ELF-1 (cell line): ENCODE data around the gene NEK3.
"Not testable (repeated sequence)": the region's sequence is repeated elsewhere in the genome, so short reads cannot be mapped to it uniquely, and the experiment has no call there.

Experiments used
- DNase-seq: peaks from one replicate; pipeline ENCODE4 v3.0.0-alpha.2; 2016; ENCODE audit warnings: low read depth, low spot score

Gene NEK3

GRCh38 chr13:52125547-52125946 is 33.9 kb downstream of the NEK3 start:
- DNase-seq: no peak

DNA sequence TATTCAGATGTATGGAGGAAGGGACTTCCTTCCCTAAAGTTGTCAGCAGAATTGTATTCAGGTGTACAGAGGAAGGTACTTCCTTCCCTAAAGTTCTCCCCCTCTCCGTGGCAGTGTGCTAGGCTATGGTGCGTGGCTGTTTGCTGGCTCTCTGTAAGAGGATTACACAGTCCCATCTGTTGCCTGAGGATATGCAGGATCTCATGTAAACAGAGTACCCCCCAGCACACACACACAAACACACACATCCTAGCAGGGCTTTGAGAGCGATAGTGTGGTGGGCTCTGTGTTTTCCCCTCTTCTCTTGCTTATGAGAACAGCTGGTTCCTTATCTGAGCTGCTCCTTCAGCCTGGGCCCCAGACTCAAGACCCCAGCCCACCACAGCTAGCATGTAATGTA is 40.8 kb downstream of the NEK3 start:
- peak; percentile 40 for DNase-seq

DNA sequence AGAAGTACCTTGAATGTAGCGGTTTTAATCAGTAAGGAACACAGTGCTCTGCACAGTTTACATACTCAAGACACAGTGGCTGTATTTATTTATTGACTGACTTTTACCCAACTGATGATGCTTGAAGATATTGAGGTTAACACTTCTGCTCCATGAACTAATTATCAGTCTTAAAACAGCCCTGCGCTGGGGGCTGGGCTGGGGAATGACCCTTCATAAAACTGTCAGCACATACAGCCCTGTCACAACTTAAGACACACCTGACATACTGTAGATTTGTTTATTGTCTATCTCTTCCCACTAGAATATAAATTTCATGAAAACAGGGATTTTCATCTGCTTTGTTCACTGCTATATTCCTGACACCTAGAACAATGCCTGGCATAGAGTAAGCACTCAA is 41.3 kb downstream of the NEK3 start:
- DNase-seq: no peak

DNA sequence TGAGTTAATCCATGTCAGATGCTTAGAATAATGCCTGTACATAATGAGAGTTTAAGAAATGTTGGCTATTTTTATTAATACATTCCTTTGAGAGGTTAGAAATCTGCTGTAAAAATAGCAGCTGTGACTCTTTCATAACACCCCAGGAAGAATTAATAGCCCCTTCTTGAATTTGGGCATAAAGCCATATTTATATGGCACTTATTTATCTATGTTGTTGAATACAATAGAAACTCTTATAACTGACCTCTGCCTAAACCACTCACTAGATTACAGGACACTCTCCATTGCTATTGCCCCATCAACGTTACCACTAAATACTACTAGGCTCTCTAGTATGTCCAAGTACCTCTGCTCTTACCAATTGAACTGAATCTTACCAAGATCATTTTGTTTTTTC is 46.8 kb downstream of the NEK3 start:
- DNase-seq: no peak

DNA sequence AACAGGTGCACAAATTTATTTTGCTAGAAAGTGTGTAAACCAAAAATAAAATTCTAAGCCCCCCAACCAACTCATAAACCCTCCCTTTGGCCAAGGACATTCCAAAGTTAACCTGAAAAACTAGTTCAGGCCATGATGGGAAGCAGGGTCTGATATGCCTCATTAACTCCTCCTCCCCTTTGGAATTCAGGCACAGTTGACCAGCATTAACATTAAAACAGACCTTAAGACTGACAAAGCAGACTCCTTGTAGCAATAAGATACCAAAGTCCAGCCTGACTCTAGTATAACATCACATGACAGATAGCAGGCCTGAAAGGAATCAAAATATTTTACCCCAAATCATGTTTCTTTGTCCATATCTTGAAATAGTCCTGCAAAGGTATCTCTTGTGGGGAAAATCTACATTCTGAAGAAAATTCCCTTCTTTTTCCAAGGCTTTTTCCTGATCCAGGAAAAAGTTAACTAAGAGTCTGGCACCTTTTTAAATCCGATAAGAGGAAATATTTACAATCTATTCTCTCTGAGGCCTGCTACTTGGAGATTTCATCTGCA is 50.2 kb downstream of the NEK3 start:
- peak; percentile 64 for DNase-seq

GRCh38 chr13:52105841-52106240 is 53.6 kb downstream of the NEK3 start:
- DNase-seq: no peak

GRCh38 chr13:52104624-52105023 is 54.8 kb downstream of the NEK3 start:
- no peak for DNase-seq

DNA sequence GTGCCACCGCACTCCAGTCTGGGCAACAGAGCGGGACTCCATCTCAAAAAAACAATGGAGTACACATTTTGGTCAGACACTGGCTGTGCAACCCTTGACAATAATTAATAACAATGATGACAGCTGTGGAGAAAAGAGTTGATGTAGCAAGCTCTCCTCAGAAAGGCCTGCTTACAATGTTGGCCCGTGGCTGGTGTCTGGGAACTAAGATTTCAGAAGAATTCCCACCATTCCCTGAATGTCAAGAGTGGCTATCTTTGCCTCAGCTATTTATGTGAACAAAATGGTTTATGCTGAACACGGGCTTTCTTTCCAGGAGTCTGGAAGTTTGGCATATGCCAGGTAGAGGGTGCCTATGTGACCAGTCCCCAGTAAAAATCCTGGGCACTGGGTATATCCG is 56.0 kb downstream of the NEK3 start:
- DNase-seq: no peak

GRCh38 chr13:52102423-52102822 is 57.0 kb downstream of the NEK3 start:
- not testable (repeated sequence) for DNase-seq

- DNase-seq: no peak
Measured at GRCh38 chr13:52097197-52097596, 62.2 kb downstream of the NEK3 start.

- no peak for DNase-seq
Measured at GRCh38 chr13:52096748-52097147, 62.6 kb downstream of the NEK3 start.

GRCh38 chr13:52096062-52096461 is 63.3 kb downstream of the NEK3 start:
- no peak for DNase-seq

- no peak for DNase-seq
Measured at GRCh38 chr13:52092087-52092486, 67.3 kb downstream of the NEK3 start.

DNA sequence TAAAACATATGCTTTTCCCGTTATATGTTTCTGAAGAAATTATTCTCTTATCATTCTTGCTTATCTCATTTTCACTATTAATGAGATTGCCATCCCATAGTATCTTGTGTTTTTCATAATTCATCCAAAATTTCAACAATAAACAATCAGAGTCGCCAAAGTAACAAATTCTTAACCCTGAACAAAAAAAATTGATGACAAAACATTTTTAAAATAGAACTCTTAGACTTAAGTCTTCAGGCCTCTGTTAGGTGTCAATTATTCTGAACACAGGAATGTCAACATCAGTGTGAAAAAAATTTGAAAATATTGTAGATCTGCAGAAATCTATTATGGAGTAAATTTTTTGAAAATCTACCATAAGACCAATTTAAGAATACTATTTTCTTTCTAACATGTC is 67.9 kb downstream of the NEK3 start:
- DNase-seq: no peak

DNA sequence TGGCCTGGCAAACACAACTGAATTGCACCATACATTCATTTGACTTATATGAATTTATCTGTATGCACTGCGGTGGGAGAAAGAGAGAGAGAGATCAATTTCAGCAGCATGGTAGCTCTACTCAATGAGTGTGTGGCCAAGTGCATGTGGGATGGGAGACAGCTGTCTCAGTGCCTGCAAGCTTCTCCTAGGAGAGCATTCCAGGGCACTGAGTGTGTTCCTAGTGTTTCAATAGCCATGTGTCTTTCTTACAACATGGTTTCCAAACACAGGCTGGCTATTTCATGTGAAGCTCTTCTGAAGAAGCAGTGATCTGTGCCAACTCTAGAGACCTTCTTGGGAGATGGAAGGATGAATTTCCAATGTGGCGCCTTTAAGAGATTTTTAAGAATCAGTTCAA is 74.0 kb downstream of the NEK3 start:
- no peak for DNase-seq

- not testable (repeated sequence) for DNase-seq
Measured at GRCh38 chr13:52084981-52085380, 74.4 kb downstream of the NEK3 start.
